ENCODE data around the gene DMPK.
A peak's percentile ranks its signal among the peaks of the same experiment; 100 is the strongest.

DMPK gene

DNA sequence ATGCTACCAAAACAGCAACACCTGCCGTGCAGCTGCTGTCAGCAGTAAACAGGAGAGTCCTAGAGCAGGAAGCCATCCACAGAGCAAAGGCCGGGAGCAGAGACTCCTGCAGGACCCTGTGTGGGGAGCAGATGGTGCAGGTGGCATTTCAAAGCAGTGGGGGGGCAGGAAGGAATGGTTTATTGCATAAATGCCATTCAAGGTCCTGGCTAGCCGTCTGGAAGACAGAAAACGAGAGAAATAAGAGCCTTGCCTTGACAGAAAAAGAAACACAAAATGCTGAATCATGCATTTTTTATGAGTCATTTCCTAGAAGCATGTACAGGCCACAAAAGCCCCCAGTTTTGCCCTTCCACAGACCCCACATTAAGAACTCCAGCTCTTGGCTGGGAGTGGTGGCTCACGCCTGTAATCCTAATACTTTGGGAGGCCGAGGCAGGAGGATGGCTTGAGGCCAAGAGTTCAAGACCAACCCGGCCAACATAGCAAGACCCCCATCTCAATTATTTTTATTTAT, 27.4 kb upstream of the DMPK start:
- no peak overlapping the region for H3K18ac ChIP-seq (ENCODE audit: low read depth in 1 of 2, low read length in 2 of 2)
- H3K27ac ChIP-seq (ENCODE audit: low read length, poor library complexity, severe bottlenecking) = peak overlapping the region; percentile 93
- H2AFZ ChIP-seq (ENCODE audit: low read depth, low read length) = peak overlapping the region; percentile 11
- peak overlapping the region in 1 of 2 experiments; percentile 25 for H2BK12ac ChIP-seq (ENCODE audit: low read length in 2 of 2)
- no peak overlapping the region for H4K8ac ChIP-seq (ENCODE audit: low read length)
- H4K91ac ChIP-seq (ENCODE audit: low read length) = no peak overlapping the region
- H3K36me3 ChIP-seq (ENCODE audit: control insufficient read depth in 1 of 2, insufficient read depth in 2 of 2, low read depth in 1 of 2, low read length in 2 of 2) = peaks cover 0 to 4% of the 10 kb centered on the region in 2 experiments
- peak overlapping the region; percentile 13 for H2BK15ac ChIP-seq (ENCODE audit: low read depth, poor library complexity, severe bottlenecking)
- peak overlapping the region; percentile 80 for H2BK5ac ChIP-seq (ENCODE audit: low read depth, low read length, poor library complexity, severe bottlenecking)
- 2% methylated on average over 6 of the region's 7 CpGs for WGBS
- peak overlapping the region; percentile 52 for H2BK120ac ChIP-seq (ENCODE audit: low read depth, low read length)
- H3K9ac ChIP-seq (ENCODE audit: low read length) = peak overlapping the region; percentile 12
- no peak overlapping the region for H2AK5ac ChIP-seq (ENCODE audit: low read length, severe bottlenecking)
- peak; percentile 86 for DNase-seq
- H3K4ac ChIP-seq (ENCODE audit: low read depth in 1 of 2, low read length in 2 of 2) = no peak overlapping the region
- H3K23ac ChIP-seq (ENCODE audit: low read length in 2 of 2) = no peak overlapping the region
- peaks cover 19% of the 10 kb centered on the region for H3K4me1 ChIP-seq (ENCODE audit: control insufficient read depth, insufficient read depth, low read depth, low read length)
- H3K4me2 ChIP-seq (ENCODE audit: low read length, poor library complexity, severe bottlenecking) = no peak overlapping the region
- H3K79me1 ChIP-seq (replicated peaks; ENCODE audit: low read length, poor library complexity, severe bottlenecking) = no peaks in the 10 kb centered on the region
- no peak overlapping the region for H3K4me3 ChIP-seq (ENCODE audit: insufficient read depth in 1 of 2, low read depth in 1 of 2, low read length in 2 of 2)
- H3K27me3 ChIP-seq (ENCODE audit: control insufficient read depth in 1 of 2, insufficient read depth in 1 of 2, low read length in 2 of 2) = no peaks in the 10 kb centered on the region
- H3K9me3 ChIP-seq (ENCODE audit: control insufficient read depth, low read length) = no peaks in the 10 kb centered on the region
- H3K14ac ChIP-seq (ENCODE audit: low read length in 2 of 2) = no peak overlapping the region

DNA sequence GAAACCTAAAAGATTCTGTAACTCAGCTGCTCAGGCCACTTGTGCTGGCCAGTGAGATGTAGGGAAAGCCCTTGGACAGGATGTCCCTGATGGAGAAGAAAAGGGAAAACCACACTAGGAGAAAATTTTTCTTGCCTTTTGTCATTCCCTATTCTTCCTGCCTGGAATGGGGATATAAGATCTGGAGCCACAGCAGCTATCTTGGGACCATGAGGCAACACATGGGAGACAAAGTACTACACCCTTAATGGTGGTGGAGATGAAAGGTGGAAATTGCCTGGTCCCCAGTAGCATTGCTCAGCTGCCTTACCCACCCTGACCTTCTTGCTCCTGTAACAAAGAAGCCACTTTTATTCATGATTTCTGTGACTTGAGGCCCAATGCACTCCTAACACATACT, 23.4 kb upstream of the DMPK start:
- Histone ChIP-seq H3K9ac (ENCODE audit: low read length) (no peak overlapping the region), H3K36me3 (ENCODE audit: control insufficient read depth in 1 of 2, insufficient read depth in 2 of 2, low read depth in 1 of 2, low read length in 2 of 2) (no peaks in the 10 kb centered on the region), H3K23ac (ENCODE audit: low read length in 2 of 2) (no peak overlapping the region), H3K4me2 (ENCODE audit: low read length, poor library complexity, severe bottlenecking) (no peak overlapping the region), H3K79me1 (replicated peaks; ENCODE audit: low read length, poor library complexity, severe bottlenecking) (no peaks in the 10 kb centered on the region), H2AFZ (ENCODE audit: low read depth, low read length) (no peak overlapping the region), H4K8ac (ENCODE audit: low read length) (no peak overlapping the region), H2BK12ac (ENCODE audit: low read length in 2 of 2) (no peak overlapping the region), H3K27me3 (ENCODE audit: control insufficient read depth in 1 of 2, insufficient read depth in 1 of 2, low read length in 2 of 2) (no peaks in the 10 kb centered on the region), H2BK5ac (ENCODE audit: low read depth, low read length, poor library complexity, severe bottlenecking) (no peak overlapping the region), H3K4ac (ENCODE audit: low read depth in 1 of 2, low read length in 2 of 2) (no peak overlapping the region), H3K27ac (ENCODE audit: low read length, poor library complexity, severe bottlenecking) (no peak overlapping the region), H3K4me1 (ENCODE audit: control insufficient read depth, insufficient read depth, low read depth, low read length) (peaks cover 18% of the 10 kb centered on the region), H3K18ac (ENCODE audit: low read depth in 1 of 2, low read length in 2 of 2) (no peak overlapping the region), H3K9me3 (ENCODE audit: control insufficient read depth, low read length) (no peaks in the 10 kb centered on the region), H2BK15ac (ENCODE audit: low read depth, poor library complexity, severe bottlenecking) (no peak overlapping the region), H2BK120ac (ENCODE audit: low read depth, low read length) (no peak overlapping the region), H3K4me3 (ENCODE audit: insufficient read depth in 1 of 2, low read depth in 1 of 2, low read length in 2 of 2) (no peak overlapping the region), H2AK5ac (ENCODE audit: low read length, severe bottlenecking) (no peak overlapping the region), H3K14ac (ENCODE audit: low read length in 2 of 2) (no peak overlapping the region), H4K91ac (ENCODE audit: low read length) (no peak overlapping the region)
- DNase-seq = no peak

DNA sequence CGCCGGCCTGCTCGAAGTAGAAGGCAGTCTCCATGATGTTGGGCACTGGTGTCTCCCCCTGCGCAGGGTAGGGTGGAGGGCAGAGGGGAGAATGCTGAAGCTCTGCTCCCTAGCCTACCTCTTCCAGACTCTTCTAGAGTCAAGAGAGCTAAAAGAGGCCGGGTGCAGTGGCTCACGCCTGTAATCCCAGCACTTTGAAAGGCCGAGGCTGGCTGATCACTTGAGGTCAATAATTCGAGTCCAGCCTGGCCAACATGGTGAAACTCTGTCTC, 22.6 kb upstream of the DMPK start:
- Histone ChIP-seq H3K14ac (ENCODE audit: low read length in 2 of 2) (no peak overlapping the region), H3K23ac (ENCODE audit: low read length in 2 of 2) (no peak overlapping the region), H2BK120ac (ENCODE audit: low read depth, low read length) (no peak overlapping the region), H3K79me1 (replicated peaks; ENCODE audit: low read length, poor library complexity, severe bottlenecking) (no peaks in the 10 kb centered on the region), H3K27me3 (ENCODE audit: control insufficient read depth in 1 of 2, insufficient read depth in 1 of 2, low read length in 2 of 2) (no peaks in the 10 kb centered on the region), H2BK15ac (ENCODE audit: low read depth, poor library complexity, severe bottlenecking) (no peak overlapping the region), H3K18ac (ENCODE audit: low read depth in 1 of 2, low read length in 2 of 2) (no peak overlapping the region), H3K27ac (ENCODE audit: low read length, poor library complexity, severe bottlenecking) (no peak overlapping the region), H4K91ac (ENCODE audit: low read length) (no peak overlapping the region), H2BK5ac (ENCODE audit: low read depth, low read length, poor library complexity, severe bottlenecking) (no peak overlapping the region), H4K8ac (ENCODE audit: low read length) (no peak overlapping the region), H3K4ac (ENCODE audit: low read depth in 1 of 2, low read length in 2 of 2) (no peak overlapping the region), H2AK5ac (ENCODE audit: low read length, severe bottlenecking) (no peak overlapping the region), H2AFZ (ENCODE audit: low read depth, low read length) (no peak overlapping the region), H3K36me3 (ENCODE audit: control insufficient read depth in 1 of 2, insufficient read depth in 2 of 2, low read depth in 1 of 2, low read length in 2 of 2) (no peaks in the 10 kb centered on the region), H2BK12ac (ENCODE audit: low read length in 2 of 2) (peak overlapping the region in 1 of 2 experiments; percentile 75), H3K9me3 (ENCODE audit: control insufficient read depth, low read length) (no peaks in the 10 kb centered on the region), H3K4me3 (ENCODE audit: insufficient read depth in 1 of 2, low read depth in 1 of 2, low read length in 2 of 2) (no peak overlapping the region), H3K4me2 (ENCODE audit: low read length, poor library complexity, severe bottlenecking) (no peak overlapping the region), H3K9ac (ENCODE audit: low read length) (no peak overlapping the region), H3K4me1 (ENCODE audit: control insufficient read depth, insufficient read depth, low read depth, low read length) (peaks cover 19% of the 10 kb centered on the region)
- DNase-seq = no peak
- WGBS = 98% methylated on average over 8 of the region's 8 CpGs

DNA sequence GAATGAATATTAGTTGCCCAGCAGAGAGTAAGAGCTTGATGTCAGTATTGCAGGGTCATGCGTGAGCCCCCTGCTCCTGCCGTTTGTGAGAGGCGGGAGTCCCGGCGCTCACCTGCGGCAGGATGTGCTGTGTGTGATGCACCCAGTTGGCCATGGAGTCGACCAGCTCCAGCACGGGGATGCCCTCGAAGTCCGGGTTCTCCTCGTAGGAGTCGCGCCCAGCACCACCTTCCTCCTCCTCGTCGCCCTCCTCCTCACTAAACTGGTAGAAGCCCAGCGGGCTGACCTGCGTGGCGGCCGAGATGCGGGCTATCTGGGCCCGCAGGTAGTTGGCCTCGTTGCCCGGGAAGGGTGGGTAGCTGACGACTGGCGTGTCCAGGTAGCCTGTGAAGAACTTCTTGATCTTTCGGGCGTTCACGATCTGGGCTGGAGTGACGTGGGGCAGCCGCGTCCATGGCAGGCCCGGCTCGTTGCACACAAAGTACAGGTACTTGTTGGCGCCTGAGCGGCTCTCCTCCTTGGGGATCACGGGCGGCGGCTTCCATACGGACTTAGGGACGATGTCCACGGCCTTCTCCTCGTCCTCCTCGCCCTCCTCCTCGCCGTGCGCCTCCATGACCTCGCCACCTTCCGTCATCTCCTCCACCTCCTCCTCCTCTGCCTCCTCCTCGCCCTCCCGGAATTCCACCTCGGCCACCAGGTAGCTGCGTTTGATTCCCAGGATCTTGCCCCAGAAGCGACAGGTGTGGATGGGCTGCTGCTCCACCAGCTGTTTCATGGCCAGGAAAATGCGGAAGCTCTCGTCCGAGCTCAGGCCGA, 22.1 kb upstream of the DMPK start:
- Histone ChIP-seq H4K91ac (ENCODE audit: low read length) (no peak overlapping the region), H3K4me3 (ENCODE audit: insufficient read depth in 1 of 2, low read depth in 1 of 2, low read length in 2 of 2) (no peak overlapping the region), H3K4me2 (ENCODE audit: low read length, poor library complexity, severe bottlenecking) (no peak overlapping the region), H2BK120ac (ENCODE audit: low read depth, low read length) (no peak overlapping the region), H3K23ac (ENCODE audit: low read length in 2 of 2) (no peak overlapping the region), H2AFZ (ENCODE audit: low read depth, low read length) (no peak overlapping the region), H2BK12ac (ENCODE audit: low read length in 2 of 2) (peak overlapping the region in 1 of 2 experiments; percentile 75), H3K79me1 (replicated peaks; ENCODE audit: low read length, poor library complexity, severe bottlenecking) (no peaks in the 10 kb centered on the region), H3K4me1 (ENCODE audit: control insufficient read depth, insufficient read depth, low read depth, low read length) (peaks cover 20% of the 10 kb centered on the region), H3K9ac (ENCODE audit: low read length) (no peak overlapping the region), H3K4ac (ENCODE audit: low read depth in 1 of 2, low read length in 2 of 2) (no peak overlapping the region), H3K27ac (ENCODE audit: low read length, poor library complexity, severe bottlenecking) (no peak overlapping the region), H4K8ac (ENCODE audit: low read length) (no peak overlapping the region), H3K14ac (ENCODE audit: low read length in 2 of 2) (no peak overlapping the region), H3K18ac (ENCODE audit: low read depth in 1 of 2, low read length in 2 of 2) (no peak overlapping the region), H2BK5ac (ENCODE audit: low read depth, low read length, poor library complexity, severe bottlenecking) (no peak overlapping the region), H2BK15ac (ENCODE audit: low read depth, poor library complexity, severe bottlenecking) (no peak overlapping the region), H2AK5ac (ENCODE audit: low read length, severe bottlenecking) (peak overlapping the region; percentile 16), H3K9me3 (ENCODE audit: control insufficient read depth, low read length) (no peaks in the 10 kb centered on the region), H3K36me3 (ENCODE audit: control insufficient read depth in 1 of 2, insufficient read depth in 2 of 2, low read depth in 1 of 2, low read length in 2 of 2) (no peaks in the 10 kb centered on the region), H3K27me3 (ENCODE audit: control insufficient read depth in 1 of 2, insufficient read depth in 1 of 2, low read length in 2 of 2) (no peaks in the 10 kb centered on the region)
- no peak for DNase-seq
- 93% methylated on average over 57 of the region's 57 CpGs for WGBS

Measured in mesenchymal stem cell (in vitro differentiated cells and primary cell).